Stimulated activated CD4-positive, alpha-beta T cell treated with anti-CD3 and anti-CD28 coated beads, Interleukin-2, amount 100 ng/mL, for 48 hours (primary cell): ENCODE results near the gene DRD4.

ENCODE experiments used
- DNase-seq, 2 donors: peaks; one replicate each; pipeline ENCODE4 v3.0.0-alpha.2; 2020

The DRD4 gene

GRCh38 chr11:623349-623869, 13.7 kb upstream of the DRD4 start:
- no peak for DNase-seq

- DNase-seq: no peak
These were observed 12.9 kb upstream of the DRD4 start for GRCh38 chr11:623999-624704.

DNA sequence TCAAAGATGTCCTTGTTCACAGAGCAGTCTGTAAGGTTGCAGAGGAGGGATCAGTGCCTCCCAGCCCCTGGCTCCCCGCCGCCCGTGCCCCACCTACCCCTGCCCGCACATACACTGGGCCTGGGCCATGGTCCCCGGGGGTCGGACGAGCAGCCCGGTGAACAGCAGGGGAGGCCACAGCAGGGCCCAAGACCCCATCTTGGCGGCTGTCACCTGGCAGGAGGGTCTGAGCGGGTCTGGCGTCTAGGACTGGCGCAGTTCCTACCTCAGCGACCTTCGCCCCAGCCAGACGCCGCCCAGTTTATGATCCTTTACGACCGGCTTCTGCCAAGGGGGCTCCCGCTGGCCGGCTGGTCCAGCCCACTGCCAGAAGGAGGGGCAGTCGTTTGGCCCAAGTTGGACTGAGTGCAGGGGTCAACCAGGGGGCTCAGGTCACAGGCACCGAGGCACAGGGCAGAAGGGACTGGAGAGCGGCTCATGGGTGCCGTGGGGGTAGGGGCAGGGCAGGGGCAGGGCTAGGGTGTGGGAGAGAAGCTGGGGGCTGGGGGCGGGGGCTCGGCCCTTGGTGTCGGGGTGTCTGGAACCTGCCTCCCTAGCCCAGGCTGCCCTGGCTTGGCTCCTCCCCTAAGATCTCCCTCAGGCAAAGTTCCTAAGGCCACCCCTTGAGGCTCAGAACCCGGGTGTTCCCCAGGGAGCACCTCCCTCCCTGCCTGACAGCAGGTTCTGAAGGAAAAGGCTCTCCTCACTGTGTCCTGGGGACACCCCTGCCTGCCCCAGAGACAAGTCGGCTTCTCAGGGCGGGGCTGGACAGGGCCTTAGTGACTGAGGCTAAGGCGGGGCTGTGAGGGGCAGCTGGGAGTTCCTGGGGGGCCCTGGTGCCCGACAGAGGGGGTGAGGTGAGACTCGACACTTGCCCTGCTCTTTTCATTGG, 12.1 kb upstream of the DRD4 start, which contains the start of gene CDHR5:
Gene CDHR5, minus strand, starts transcription at position 251 of the 931 bp plus-strand sequence. Its CDS starts 53 bp downstream, at position 198.
- no peak for DNase-seq

GRCh38 chr11:625636-626268, 11.3 kb upstream of the DRD4 start:
- DNase-seq: no peak

DNA sequence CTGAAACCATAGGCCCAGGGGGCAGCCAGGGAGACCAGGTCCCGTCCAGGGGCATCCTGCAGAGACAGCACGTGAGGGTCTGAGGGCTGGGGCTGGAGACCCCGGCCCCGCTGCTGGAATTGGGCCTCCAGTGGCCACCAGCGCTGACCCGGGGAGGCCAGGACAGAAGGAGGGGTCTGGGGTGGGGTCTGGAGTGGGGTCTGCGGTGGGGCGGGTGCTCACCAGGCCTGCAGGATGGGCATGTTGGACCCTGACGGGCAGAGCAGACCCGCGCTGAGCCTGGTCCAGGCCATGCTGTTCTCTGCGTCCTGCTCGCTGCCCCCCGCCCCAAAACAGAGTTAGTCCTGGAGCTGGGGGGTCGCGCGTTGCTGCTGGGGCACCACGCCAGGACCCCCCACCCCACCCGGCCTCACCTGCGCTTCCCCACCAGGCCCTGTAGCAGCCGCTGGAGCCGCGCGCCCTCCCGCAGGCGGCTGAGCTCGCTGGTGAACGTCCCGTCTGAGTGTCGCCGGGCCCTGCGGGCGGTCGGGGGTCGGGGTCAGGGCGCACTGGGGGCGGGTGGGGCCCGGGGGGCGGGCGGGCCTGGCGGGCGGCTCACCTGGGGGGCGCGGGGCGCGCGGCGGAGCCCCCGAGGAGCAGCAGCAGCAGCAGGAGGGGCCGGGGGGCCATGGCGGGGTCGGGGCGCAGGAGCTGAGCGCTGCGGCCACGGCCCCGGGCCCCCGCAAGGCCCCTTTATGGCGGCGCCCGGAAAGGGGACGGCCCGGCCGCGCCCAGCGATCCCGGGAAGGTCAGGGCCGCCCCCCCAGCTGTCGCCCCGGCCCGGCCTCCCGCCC, 10.4 kb upstream of the DRD4 start, which contains the start of gene SCT:
Gene SCT, minus strand, starts transcription at position 707 of the 833 bp plus-strand sequence. Its CDS starts 38 bp downstream, at position 669.
- no peak for DNase-seq

DNA sequence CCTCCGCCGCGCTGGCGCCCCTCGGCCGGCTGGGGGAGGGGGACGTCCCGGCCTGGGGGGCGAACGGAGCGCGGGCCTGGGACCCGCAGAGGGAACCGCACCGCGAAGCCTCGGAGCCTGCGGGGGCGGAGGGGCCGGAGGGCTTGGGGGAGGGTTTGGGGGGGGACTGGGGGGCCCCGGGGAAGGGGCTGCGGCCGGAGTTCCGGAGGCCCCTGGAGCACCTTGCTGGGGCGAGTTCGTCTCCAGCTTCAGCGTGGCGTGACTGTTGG, 9.8 kb upstream of the DRD4 start:
- no peak for DNase-seq

DNA sequence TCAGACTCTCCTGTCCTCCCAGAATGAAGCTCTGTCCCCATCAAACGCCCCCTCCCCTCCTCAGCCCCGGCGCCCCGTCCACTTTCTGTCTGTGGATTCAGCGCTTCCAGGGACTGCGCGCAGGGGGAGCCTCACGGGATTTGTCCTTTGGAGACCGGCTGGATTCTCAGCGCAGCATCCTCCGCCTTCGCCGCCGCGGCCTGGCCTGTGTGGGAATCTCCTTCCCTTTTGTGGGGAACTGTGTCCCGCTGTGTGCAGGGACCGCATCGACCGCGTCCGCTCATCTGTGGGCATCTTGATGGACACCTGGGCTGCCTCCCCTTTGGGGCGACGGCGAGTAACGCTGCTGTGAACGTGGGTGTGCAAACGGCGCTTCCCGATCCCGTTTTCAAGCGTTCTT, 9.0 kb upstream of the DRD4 start:
- no peak for DNase-seq

- no peak for DNase-seq
These were observed 7.9 kb upstream of the DRD4 start for GRCh38 chr11:629237-629583.

DNA sequence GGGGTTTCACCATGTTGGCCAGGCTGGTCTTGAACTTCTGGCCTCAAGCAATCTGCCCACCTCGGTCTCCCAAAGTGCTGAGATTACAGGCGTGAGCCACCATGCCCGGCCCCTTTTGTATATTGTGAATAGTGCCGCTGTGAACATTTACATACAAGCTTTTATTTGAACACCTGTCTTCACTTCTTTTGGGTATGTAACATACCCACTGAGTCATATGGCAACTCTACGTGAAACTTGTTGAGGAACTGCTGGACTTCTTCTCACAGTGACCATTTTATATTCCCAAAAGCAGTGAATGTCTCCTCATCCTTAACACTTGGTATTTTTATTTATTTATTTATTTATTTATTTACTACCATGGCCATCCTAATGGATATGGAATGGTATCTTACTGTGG, 6.2 kb upstream of the DRD4 start:
- no peak for DNase-seq

GRCh38 chr11:635945-636510, 1.0 kb upstream of the DRD4 start:
- DNase-seq: no peak

- DNase-seq: no peak
These were observed 194 bp downstream of the DRD4 start for GRCh38 chr11:637333-637592.

GRCh38 chr11:637593-638521, 788 bp downstream of the DRD4 start:
- DNase-seq: no peak

DNA sequence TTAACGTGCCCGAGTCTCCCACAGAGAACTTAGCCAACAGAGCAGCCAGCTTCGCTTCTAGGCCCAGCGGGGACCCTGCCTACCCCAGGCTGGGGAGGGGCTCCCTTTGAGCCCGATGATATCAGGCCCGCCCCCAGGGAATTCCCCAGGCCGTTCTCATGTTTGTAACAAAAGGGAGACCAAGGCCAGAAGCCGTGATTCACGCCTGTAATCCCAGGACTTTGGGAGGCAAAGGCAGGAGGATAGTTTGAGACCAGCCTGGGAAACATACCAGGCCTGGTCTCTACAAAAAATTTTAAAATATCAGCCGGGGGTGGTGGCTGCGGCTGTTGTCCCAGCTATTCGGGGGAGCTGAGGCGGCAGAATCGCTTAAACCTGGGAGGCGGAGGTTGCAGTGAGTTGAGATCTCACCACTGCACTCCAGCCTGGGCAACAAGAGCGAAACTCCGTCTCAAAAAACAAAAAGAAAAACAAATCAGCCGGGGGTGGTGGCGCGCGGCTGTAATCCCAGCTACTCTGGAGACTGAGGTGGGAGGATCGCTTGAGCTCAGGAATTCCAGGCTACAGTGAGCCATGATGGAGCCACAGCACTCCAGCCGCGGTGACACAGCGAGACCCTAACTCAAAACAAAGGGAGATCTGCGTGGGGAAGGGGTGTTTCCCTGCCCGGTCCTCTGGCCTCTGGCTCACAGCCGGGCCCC, 1.7 kb downstream of the DRD4 start:
- no peak for DNase-seq

- no peak for DNase-seq
These were observed 2.4 kb downstream of the DRD4 start for GRCh38 chr11:639332-639955.

GRCh38 chr11:640021-640706, 3.1 kb downstream of the DRD4 start:
- no peak for DNase-seq

DNA sequence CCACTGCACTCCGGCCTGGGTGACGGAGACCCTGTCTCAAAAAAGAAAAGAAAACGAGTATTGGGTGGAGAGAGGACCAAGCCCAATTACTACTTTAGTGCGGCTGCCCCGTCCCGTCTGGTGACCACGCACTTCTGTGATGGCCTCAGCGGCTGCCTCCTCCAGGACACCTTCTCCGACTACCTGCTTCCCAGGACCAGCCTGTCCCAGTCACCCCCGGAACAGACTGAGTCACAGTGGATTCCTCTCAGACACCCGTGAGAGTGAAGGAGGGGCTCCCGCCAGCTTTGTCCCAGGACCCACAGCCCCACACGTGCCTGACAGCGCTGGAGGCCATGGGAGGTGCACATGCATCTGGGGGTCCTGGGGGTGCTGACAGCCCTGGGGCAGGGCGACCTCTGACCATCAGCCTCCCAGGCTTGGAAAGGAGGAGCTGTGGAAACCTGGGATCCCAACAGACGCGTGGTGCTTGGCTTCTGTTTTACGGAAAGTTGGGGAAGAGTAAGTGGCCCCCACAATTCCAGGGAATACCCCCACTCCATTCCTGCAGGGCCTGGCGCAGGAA, 4.8 kb downstream of the DRD4 start:
- DNase-seq: no peak

DNA sequence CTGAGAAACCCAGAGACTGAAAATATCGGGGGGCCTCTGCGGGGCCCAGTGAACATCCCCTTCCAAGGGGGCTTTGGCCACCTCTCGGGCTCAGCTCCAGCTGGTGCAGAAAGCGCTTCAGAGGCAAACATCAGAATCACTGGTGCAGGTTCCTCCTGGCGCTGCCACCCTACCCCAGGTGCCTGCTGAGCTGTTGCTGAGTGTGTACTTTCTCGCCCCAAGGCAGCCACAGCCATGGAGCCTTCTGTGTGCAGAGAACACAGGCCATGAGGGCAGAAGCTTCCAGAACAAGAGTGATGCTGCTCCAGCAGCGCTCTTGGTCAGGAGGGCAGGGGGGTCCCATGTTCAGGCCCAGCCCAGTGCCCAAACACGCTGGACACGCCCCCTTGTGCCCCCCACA, 6.3 kb downstream of the DRD4 start:
- no peak for DNase-seq

DNA sequence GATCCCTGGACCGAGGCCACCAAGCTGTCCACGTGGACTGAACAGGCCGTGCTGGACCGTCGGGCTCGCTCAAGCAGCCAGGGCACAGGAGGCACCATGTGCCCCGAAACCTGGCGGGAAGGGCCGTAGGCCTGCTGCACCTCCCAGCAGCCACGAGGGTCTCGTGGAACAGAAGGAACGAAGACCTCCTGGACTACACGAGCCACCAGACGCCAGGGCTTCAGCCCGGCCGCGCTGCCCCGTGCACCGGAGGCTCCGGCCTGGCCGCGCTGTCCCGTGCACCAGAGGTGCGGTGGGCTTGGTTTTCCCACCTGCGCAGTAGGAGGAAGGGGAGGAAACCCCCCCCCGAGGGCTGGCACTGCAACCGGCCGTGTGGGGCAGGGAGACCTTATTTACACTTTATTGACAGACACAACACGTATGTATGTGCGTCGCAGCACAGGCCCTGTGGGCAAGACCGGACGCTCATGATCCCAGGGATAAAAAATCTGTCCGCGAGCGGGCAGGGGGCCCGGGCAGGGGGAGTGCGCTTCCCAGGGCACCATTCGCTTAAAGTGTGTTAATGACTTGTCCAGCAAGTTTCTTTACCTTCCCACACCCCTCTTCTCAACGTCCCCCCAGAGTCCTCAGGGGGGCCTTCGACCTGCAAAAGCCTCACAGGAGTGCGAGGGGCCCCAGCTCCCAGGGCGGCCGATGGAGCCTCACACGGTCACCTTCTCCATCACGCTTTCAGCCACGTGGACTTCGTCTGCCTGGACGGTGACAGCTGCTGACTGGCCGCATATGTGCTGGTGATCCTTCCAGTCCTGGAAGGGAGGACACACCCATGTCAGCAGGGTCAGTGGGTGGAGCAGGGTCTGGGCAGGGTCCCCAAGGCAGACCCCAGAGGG, 7.0 kb downstream of the DRD4 start:
- no peak for DNase-seq
